ENCODE data around the gene GRWD1. TPM values are rescaled to one million over a fixed set of nuclear protein-coding genes. Genes with fewer than 3 reads are reported as not detected.

The GRWD1 gene
- total RNA-seq, 1 experiment from 2014 or later = 64.8 TPM

DNA sequence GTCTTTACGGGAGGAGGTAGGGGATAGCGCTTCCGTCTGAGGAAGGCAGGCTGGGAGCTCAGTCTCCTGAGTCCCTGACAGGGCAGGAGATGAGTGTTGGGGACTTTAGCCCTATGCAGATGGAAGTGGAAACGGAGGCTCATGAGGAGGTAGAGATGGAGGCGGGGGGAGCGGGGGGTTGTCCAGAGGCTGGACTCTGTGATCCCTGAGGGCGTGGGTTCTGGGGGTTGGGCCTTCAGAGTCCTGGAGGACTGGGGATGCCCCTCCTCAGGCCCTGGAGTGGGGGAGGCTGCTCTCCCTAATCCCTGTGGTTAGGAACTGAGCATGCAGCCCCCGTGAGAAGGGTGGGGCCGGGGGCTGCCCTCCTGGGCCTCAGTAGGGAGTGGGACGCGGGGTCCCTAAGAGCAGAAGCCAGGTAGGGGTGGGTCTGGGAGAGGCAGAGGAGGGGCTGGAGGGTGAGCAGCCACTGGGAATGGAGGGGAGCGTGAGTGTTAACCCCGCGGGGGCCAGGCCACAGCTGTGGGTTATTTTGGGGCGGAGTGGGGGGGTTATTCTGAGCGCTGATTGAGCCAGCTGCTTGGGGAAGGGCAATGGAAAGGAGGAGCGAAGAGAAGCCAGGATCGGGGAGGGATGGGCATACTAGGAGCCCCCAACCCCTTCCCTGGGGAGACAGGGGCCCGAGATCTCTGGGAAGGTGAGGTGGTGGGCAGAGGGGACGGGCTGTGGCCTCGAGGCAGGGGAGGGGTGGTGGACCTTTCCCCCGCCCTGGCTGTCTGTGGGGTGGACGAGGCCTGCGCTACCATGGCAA, 49.6 kb upstream of the GRWD1 start:
- TF ChIP-seq POLR2AphosphoS5 (IDR thresholded peaks at IDR 0.05; ENCODE audit: low read depth, low read length) (peak; percentile 22; the same call in 1 of the 2 replicates), ZNF274 (IDR thresholded peaks at IDR 0.05; ENCODE audit: low read depth, low read length) (no peak)
- Histone ChIP-seq H3K9me3 (ENCODE audit: control insufficient read depth in 1 of 2, insufficient read depth in 1 of 2, low read depth in 1 of 2, low read length in 2 of 2) (no peaks in the 10 kb centered on the region), H3K79me2 (ENCODE audit: insufficient read depth, low read length) (peaks cover 23% of the 10 kb centered on the region), H3K36me3 (ENCODE audit: control insufficient read depth in 1 of 2, insufficient read depth in 2 of 2, low read length in 2 of 2) (no peaks in the 10 kb centered on the region), H4K20me1 (ENCODE audit: insufficient read depth) (no peaks in the 10 kb centered on the region), H3K4me2 (ENCODE audit: low read length) (peak overlapping the region; percentile 76; the same call in 1 of the 2 replicates), H3K27me3 (ENCODE audit: insufficient read depth, low read length) (no peaks in the 10 kb centered on the region), H3K9ac (ENCODE audit: low read length) (no peak overlapping the region), H3K4me3 (replicated peaks in 1 of 2; ENCODE audit: low read depth in 1 of 2, low read length in 2 of 2) (no peak overlapping the region), H3K27ac (ENCODE audit: low read depth, low read length) (no peak overlapping the region), H2AFZ (ENCODE audit: low read depth, low read length, poor library complexity, severe bottlenecking) (no peak overlapping the region), H3K9me2 (ENCODE audit: insufficient read depth) (no peaks in the 10 kb centered on the region), H3K4me1 (ENCODE audit: control insufficient read depth in 1 of 2, insufficient read depth in 2 of 2, low read length in 2 of 2) (peaks cover 24 to 75% of the 10 kb centered on the region in 2 experiments)
- ChIA-PET CTCF (no interaction called here), POLR2A (no interaction called here), RAD21 (ENCODE audit: low non-redundant PET in 1 of 2, low total read pairs in 2 of 2, uncharacterized antibody in 2 of 2, unreplicated experiment in 2 of 2) (no interaction called here)
- ATAC-seq = no peak
- no peak for DNase-seq (ENCODE audit: low read depth, low spot score)
- no TSS peak for BruUV-seq (replicated peaks)
- intact Hi-C loops (cut with micrococcal nuclease) = loop anchor here (5.0 to 10.0 kb wide), 3 partner anchors 34 to 99 kb away; partner anchors contain the start of genes EMP3, SYNGR4 and TMEM143

DNA sequence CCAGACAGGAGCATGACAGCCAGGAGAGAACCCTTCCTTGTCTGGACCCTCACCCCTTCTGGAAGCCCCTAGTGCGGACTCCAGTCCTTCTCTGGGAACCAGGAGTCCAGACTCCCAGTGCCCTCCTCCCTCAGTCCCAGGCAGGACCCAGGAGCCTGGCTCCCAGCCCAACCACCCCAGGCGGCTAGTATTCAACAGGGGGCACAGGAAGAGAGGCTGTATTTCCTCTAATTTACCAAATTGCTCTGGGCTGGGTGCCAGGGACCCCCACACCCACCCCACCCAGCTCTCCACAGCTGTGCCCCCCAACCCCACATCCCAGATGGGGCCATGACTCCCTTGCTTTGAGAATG, 49.0 kb upstream of the GRWD1 start:
- intact Hi-C loops (cut with micrococcal nuclease) = loop anchor here (5.0 to 10.0 kb wide), 3 partner anchors 34 to 98 kb away; partner anchors contain the start of genes EMP3, SYNGR4 and TMEM143
- H3K36me3 ChIP-seq (ENCODE audit: control insufficient read depth in 1 of 2, insufficient read depth in 2 of 2, low read length in 2 of 2) = no peaks in the 10 kb centered on the region
- ChIA-PET CTCF (no interaction called here), POLR2A (no interaction called here), RAD21 (ENCODE audit: low non-redundant PET in 1 of 2, low total read pairs in 2 of 2, uncharacterized antibody in 2 of 2, unreplicated experiment in 2 of 2) (no interaction called here)
- TF ChIP-seq, protein P1, sequence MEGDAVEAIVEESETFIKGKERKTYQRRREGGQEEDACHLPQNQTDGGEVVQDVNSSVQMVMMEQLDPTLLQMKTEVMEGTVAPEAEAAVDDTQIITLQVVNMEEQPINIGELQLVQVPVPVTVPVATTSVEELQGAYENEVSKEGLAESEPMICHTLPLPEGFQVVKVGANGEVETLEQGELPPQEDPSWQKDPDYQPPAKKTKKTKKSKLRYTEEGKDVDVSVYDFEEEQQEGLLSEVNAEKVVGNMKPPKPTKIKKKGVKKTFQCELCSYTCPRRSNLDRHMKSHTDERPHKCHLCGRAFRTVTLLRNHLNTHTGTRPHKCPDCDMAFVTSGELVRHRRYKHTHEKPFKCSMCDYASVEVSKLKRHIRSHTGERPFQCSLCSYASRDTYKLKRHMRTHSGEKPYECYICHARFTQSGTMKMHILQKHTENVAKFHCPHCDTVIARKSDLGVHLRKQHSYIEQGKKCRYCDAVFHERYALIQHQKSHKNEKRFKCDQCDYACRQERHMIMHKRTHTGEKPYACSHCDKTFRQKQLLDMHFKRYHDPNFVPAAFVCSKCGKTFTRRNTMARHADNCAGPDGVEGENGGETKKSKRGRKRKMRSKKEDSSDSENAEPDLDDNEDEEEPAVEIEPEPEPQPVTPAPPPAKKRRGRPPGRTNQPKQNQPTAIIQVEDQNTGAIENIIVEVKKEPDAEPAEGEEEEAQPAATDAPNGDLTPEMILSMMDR (IDR thresholded peaks at IDR 0.05 in 2 of 3, conservative IDR thresholded peaks at IDR 0.05 in 1 of 3; ENCODE audit: borderline replicate concordance in 1 of 3, insufficient read depth in 1 of 3, low read depth in 2 of 3, low read length in 2 of 3) = no peak
- TF ChIP-seq SP1 (IDR thresholded peaks at IDR 0.05; ENCODE audit: low read depth) (no peak), EGR1 (IDR thresholded peaks at IDR 0.05; ENCODE audit: low read depth) (no peak), EZH2 (IDR thresholded peaks at IDR 0.05) (no peak)
- TF ChIP-seq, protein P2, sequence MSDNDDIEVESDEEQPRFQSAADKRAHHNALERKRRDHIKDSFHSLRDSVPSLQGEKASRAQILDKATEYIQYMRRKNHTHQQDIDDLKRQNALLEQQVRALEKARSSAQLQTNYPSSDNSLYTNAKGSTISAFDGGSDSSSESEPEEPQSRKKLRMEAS (IDR thresholded peaks at IDR 0.05) = no peak
- ATAC-seq (no peak), DNase-seq (ENCODE audit: low read depth, low spot score) (no peak)
- peak overlapping the region; percentile 92 for H3K9ac ChIP-seq (ENCODE audit: low read length)
- no peak overlapping the region; a peak in 1 of 4 replicates for H3K4me3 ChIP-seq (replicated peaks in 1 of 2; ENCODE audit: low read depth in 1 of 2, low read length in 2 of 2)
- H4K20me1 ChIP-seq (ENCODE audit: insufficient read depth) = no peaks in the 10 kb centered on the region
- no peak overlapping the region for H3K27ac ChIP-seq (ENCODE audit: low read depth, low read length)
- peak overlapping the region; percentile 76 for H3K4me2 ChIP-seq (ENCODE audit: low read length)
- no peaks in the 10 kb centered on the region for H3K9me2 ChIP-seq (ENCODE audit: insufficient read depth)
- H3K79me2 ChIP-seq (ENCODE audit: insufficient read depth, low read length) = peaks cover 27% of the 10 kb centered on the region
- H3K27me3 ChIP-seq (ENCODE audit: insufficient read depth, low read length) = no peaks in the 10 kb centered on the region
- H3K4me1 ChIP-seq (ENCODE audit: control insufficient read depth in 1 of 2, insufficient read depth in 2 of 2, low read length in 2 of 2) = peaks cover 24 to 74% of the 10 kb centered on the region in 2 experiments
- no peaks in the 10 kb centered on the region for H3K9me3 ChIP-seq (ENCODE audit: control insufficient read depth in 1 of 2, insufficient read depth in 1 of 2, low read depth in 1 of 2, low read length in 2 of 2)
- no peak overlapping the region for H2AFZ ChIP-seq (ENCODE audit: low read depth, low read length, poor library complexity, severe bottlenecking)
- BruUV-seq (replicated peaks) = no TSS peak
